GM21737 (cell line): Measurements from ENCODE around the gene TTC9B.

Source experiments
- ATAC-seq: cut with Tn5 transposase; IDR thresholded peaks from one replicate; pipeline ENCODE4 v1.9.1; 2021; ENCODE audit warnings: mild to moderate bottlenecking, moderate library complexity; ENCODE audit not compliant: unreplicated experiment

TTC9B gene

GRCh38 chr19:40249201-40249600 lies 31.0 kb upstream of the TTC9B start:
- no peak for ATAC-seq

- no peak for ATAC-seq
These were observed 29.6 kb upstream of the TTC9B start for GRCh38 chr19:40247735-40248262.

- ATAC-seq = no peak
These were observed 29.0 kb upstream of the TTC9B start for GRCh38 chr19:40247178-40247577.

- ATAC-seq = no peak
These were observed 28.3 kb upstream of the TTC9B start for GRCh38 chr19:40246292-40247073.

- no peak for ATAC-seq
These were observed 27.4 kb upstream of the TTC9B start for GRCh38 chr19:40245506-40246128.

- no peak for ATAC-seq
These were observed 26.6 kb upstream of the TTC9B start for GRCh38 chr19:40244579-40245317.

- ATAC-seq = no peak
These were observed 25.0 kb upstream of the TTC9B start for GRCh38 chr19:40243181-40243580.

- ATAC-seq = no peak
These were observed 24.3 kb upstream of the TTC9B start for GRCh38 chr19:40242480-40242879.

- ATAC-seq = no peak
These were observed 23.7 kb upstream of the TTC9B start for GRCh38 chr19:40241809-40242384.

- no peak for ATAC-seq
These were observed 23.1 kb upstream of the TTC9B start for GRCh38 chr19:40241125-40241808.

GRCh38 chr19:40240332-40240731 lies 22.1 kb upstream of the TTC9B start:
- no peak for ATAC-seq

GRCh38 chr19:40239415-40240226 lies 21.4 kb upstream of the TTC9B start:
- no peak for ATAC-seq

GRCh38 chr19:40238775-40239174 lies 20.6 kb upstream of the TTC9B start:
- no peak for ATAC-seq

GRCh38 chr19:40237791-40238190 lies 19.6 kb upstream of the TTC9B start:
- ATAC-seq = no peak

- ATAC-seq = no peak
These were observed 18.2 kb upstream of the TTC9B start for GRCh38 chr19:40236366-40236765.

- ATAC-seq = no peak
These were observed 17.8 kb upstream of the TTC9B start for GRCh38 chr19:40236026-40236355.

GRCh38 chr19:40235238-40236025 lies 17.2 kb upstream of the TTC9B start:
- ATAC-seq = no peak

GRCh38 chr19:40234429-40235237 lies 16.4 kb upstream of the TTC9B start:
- ATAC-seq = no peak
